Immature natural killer cell (primary cell): Measurements from ENCODE around the gene TMOD1. TPM values are rescaled to one million over a fixed set of nuclear protein-coding genes. Genes with fewer than 3 reads are reported as not detected.
A peak's percentile ranks its signal among the peaks of the same experiment; 100 is the strongest.
"Not testable (repeated sequence)": the region's sequence is repeated elsewhere in the genome, so short reads cannot be mapped to it uniquely, and the experiment has no call there.

Experiments used
- DNase-seq, 3 donors: peaks; one replicate each; pipeline ENCODE4 v3.0.0; 2022; ENCODE audit warnings: mixed read lengths in 1 of 3
- H3K27ac Mint-ChIP-seq, 6 donors: one replicate each; pipeline ENCODE4 v1.8.0; 2020; ENCODE audit warnings: mixed read lengths in 6 of 6, mild to moderate bottlenecking in 5 of 6, inconsistent platforms in 4 of 6, moderate library complexity in 3 of 6
- H3K27me3 Mint-ChIP-seq, 3 donors: one replicate each; pipeline ENCODE4 v1.8.0; 2020 to 2021; ENCODE audit warnings: low read depth in 3 of 3, mild to moderate bottlenecking in 3 of 3, mixed read lengths in 3 of 3, moderate library complexity in 3 of 3, inconsistent platforms in 1 of 3
- H3K36me3 Mint-ChIP-seq, 3 donors: one replicate each; pipeline ENCODE4 v1.8.0; 2020; ENCODE audit warnings: mixed read lengths in 3 of 3, inconsistent platforms in 2 of 3, mild to moderate bottlenecking in 2 of 3
- H3K4me1 Mint-ChIP-seq, 2 donors: one replicate each; pipeline ENCODE4 v1.8.0; 2020; ENCODE audit warnings: inconsistent platforms in 2 of 2, mild to moderate bottlenecking in 2 of 2, mixed read lengths in 2 of 2, moderate library complexity in 1 of 2
- H3K4me3 Mint-ChIP-seq, 5 donors: one replicate each; pipeline ENCODE4 v1.8.0; 2020; ENCODE audit warnings: mild to moderate bottlenecking in 5 of 5, mixed read lengths in 5 of 5, inconsistent platforms in 3 of 5, moderate library complexity in 3 of 5
- H3K9me3 Mint-ChIP-seq, 6 donors: one replicate each; pipeline ENCODE4 v1.8.0; 2020; ENCODE audit warnings: mild to moderate bottlenecking in 6 of 6, mixed read lengths in 6 of 6, inconsistent platforms in 4 of 6, moderate library complexity in 3 of 6
- polyA plus RNA-seq, 3 donors: library from polyadenylated mRNA; unstranded; fragments of 300-500 nt; fragmentation: Illumina TruSeq; gene quantifications; one replicate each; pipeline ENCODE4 v1.2.3, GENCODE V29; 2021

The TMOD1 gene
- polyA plus RNA-seq, 3 donors from 2014 or later, result 1.7 to 4.8 (median 3.7) TPM

- Mint-ChIP-seq H3K27ac (no peak overlapping the region), H3K27me3 (peaks cover 4 to 6% (median 5%) of the 10 kb centered on the region in 3 donors), H3K9me3 (no peaks in the 10 kb centered on the region), H3K36me3 (no peaks in the 10 kb centered on the region), H3K4me1 (no peaks in the 10 kb centered on the region), H3K4me3 (no peak overlapping the region)
- DNase-seq, result no peak
Measured at GRCh38 chr9:97563458-97564135, 62.1 kb downstream of the TMOD1 start.

- H3K27ac Mint-ChIP-seq, result no peak overlapping the region
- peaks cover 4 to 6% (median 4%) of the 10 kb centered on the region in 3 donors for H3K27me3 Mint-ChIP-seq
- no peaks in the 10 kb centered on the region for H3K9me3 Mint-ChIP-seq
- H3K36me3 Mint-ChIP-seq, result no peaks in the 10 kb centered on the region
- DNase-seq, result no peak
- no peaks in the 10 kb centered on the region for H3K4me1 Mint-ChIP-seq
- H3K4me3 Mint-ChIP-seq, result no peak overlapping the region
Measured at GRCh38 chr9:97564291-97565175, 63.1 kb downstream of the TMOD1 start.

- no peak overlapping the region for H3K27ac Mint-ChIP-seq
Measured at GRCh38 chr9:97565262-97565661, 63.8 kb downstream of the TMOD1 start.

GRCh38 chr9:97567182-97567893 is 65.9 kb downstream of the TMOD1 start:
- Mint-ChIP-seq H3K36me3 (no peaks in the 10 kb centered on the region), H3K4me3 (no peak overlapping the region), H3K9me3 (no peaks in the 10 kb centered on the region), H3K4me1 (no peaks in the 10 kb centered on the region), H3K27me3 (peaks cover 0 to 5% (median 4%) of the 10 kb centered on the region in 3 donors), H3K27ac (no peak overlapping the region)
- no peak for DNase-seq

More at GRCh38 chr9:97565262-97565661, 63.8 kb downstream of the TMOD1 start:
- Mint-ChIP-seq H3K27me3 (peaks cover 3 to 8% (median 4%) of the 10 kb centered on the region in 3 donors), H3K4me3 (no peak overlapping the region), H3K36me3 (no peaks in the 10 kb centered on the region), H3K9me3 (no peaks in the 10 kb centered on the region), H3K4me1 (no peaks in the 10 kb centered on the region)
- DNase-seq, result no peak

GRCh38 chr9:97567894-97568202 is 66.4 kb downstream of the TMOD1 start:
- Mint-ChIP-seq H3K27ac (no peak overlapping the region), H3K4me3 (no peak overlapping the region), H3K36me3 (no peaks in the 10 kb centered on the region), H3K27me3 (peaks cover 0 to 5% (median 2%) of the 10 kb centered on the region in 3 donors), H3K4me1 (no peaks in the 10 kb centered on the region), H3K9me3 (no peaks in the 10 kb centered on the region)
- DNase-seq, result no peak

GRCh38 chr9:97568461-97569275 is 67.2 kb downstream of the TMOD1 start:
- no peak for DNase-seq
- no peak overlapping the region for H3K4me3 Mint-ChIP-seq
- peaks cover 3% of the 10 kb centered on the region in 2 donors for H3K4me1 Mint-ChIP-seq
- no peaks in the 10 kb centered on the region for H3K9me3 Mint-ChIP-seq
- no peak overlapping the region for H3K27ac Mint-ChIP-seq
- no peaks in the 10 kb centered on the region for H3K36me3 Mint-ChIP-seq
- H3K27me3 Mint-ChIP-seq, result peaks cover 2 to 5% (median 2%) of the 10 kb centered on the region in 3 donors

GRCh38 chr9:97570899-97571298 is 69.4 kb downstream of the TMOD1 start:
- DNase-seq, result no peak
- Mint-ChIP-seq H3K27me3 (peaks cover 3 to 10% (median 5%) of the 10 kb centered on the region in 3 donors), H3K36me3 (no peaks in the 10 kb centered on the region), H3K9me3 (no peaks in the 10 kb centered on the region), H3K4me3 (no peak overlapping the region), H3K27ac (no peak overlapping the region), H3K4me1 (peaks cover 17 to 20% of the 10 kb centered on the region in 2 donors)

- DNase-seq, result no peak
- Mint-ChIP-seq H3K27me3 (peaks cover 3 to 11% (median 5%) of the 10 kb centered on the region in 3 donors), H3K27ac (no peak overlapping the region), H3K9me3 (no peaks in the 10 kb centered on the region), H3K36me3 (no peaks in the 10 kb centered on the region), H3K4me3 (no peak overlapping the region), H3K4me1 (peaks cover 19 to 23% of the 10 kb centered on the region in 2 donors)
Measured at GRCh38 chr9:97571664-97572063, 70.2 kb downstream of the TMOD1 start.

- H3K4me3 Mint-ChIP-seq, result no peak overlapping the region
Measured at GRCh38 chr9:97572196-97572891, 70.9 kb downstream of the TMOD1 start.

GRCh38 chr9:97572892-97573365 is 71.5 kb downstream of the TMOD1 start:
- peaks cover 24 to 30% of the 10 kb centered on the region in 2 donors for H3K4me1 Mint-ChIP-seq
- DNase-seq, result no peak
- no peak overlapping the region for H3K4me3 Mint-ChIP-seq
- no peaks in the 10 kb centered on the region for H3K36me3 Mint-ChIP-seq
- H3K9me3 Mint-ChIP-seq, result no peaks in the 10 kb centered on the region
- no peak overlapping the region for H3K27ac Mint-ChIP-seq
- H3K27me3 Mint-ChIP-seq, result peaks cover 3 to 11% (median 5%) of the 10 kb centered on the region in 3 donors

More at GRCh38 chr9:97572196-97572891, 70.9 kb downstream of the TMOD1 start:
- Mint-ChIP-seq H3K4me1 (peaks cover 24 to 28% of the 10 kb centered on the region in 2 donors), H3K27ac (no peak overlapping the region), H3K36me3 (no peaks in the 10 kb centered on the region), H3K9me3 (no peaks in the 10 kb centered on the region), H3K27me3 (peaks cover 3 to 11% (median 5%) of the 10 kb centered on the region in 3 donors)
- no peak for DNase-seq

- H3K9me3 Mint-ChIP-seq, result no peaks in the 10 kb centered on the region
- peak overlapping the region in 2 of 5 donors; percentile 40 to 53 for H3K4me3 Mint-ChIP-seq
- peak overlapping the region in 1 of 6 donors; percentile 56 for H3K27ac Mint-ChIP-seq
- peaks cover 0 to 3% (median 0%) of the 10 kb centered on the region in 3 donors for H3K36me3 Mint-ChIP-seq
- peaks cover 3 to 11% (median 5%) of the 10 kb centered on the region in 3 donors for H3K27me3 Mint-ChIP-seq
- peaks cover 29 to 36% of the 10 kb centered on the region in 2 donors for H3K4me1 Mint-ChIP-seq
- DNase-seq, result no peak
Measured at GRCh38 chr9:97573482-97574073, 72.1 kb downstream of the TMOD1 start.

- H3K27me3 Mint-ChIP-seq, result peaks cover 3 to 11% (median 5%) of the 10 kb centered on the region in 3 donors
- DNase-seq, H3K4me3 Mint-ChIP-seq, H3K36me3 Mint-ChIP-seq, H3K9me3 Mint-ChIP-seq, H3K27ac Mint-ChIP-seq: not testable (repeated sequence)
- H3K4me1 Mint-ChIP-seq, result peaks cover 29 to 36% of the 10 kb centered on the region in 2 donors
Measured at GRCh38 chr9:97574101-97574571, 72.7 kb downstream of the TMOD1 start.
